NCI-H1417 (cell line): ENCODE measurements around the gene FADS6.
A peak's percentile ranks its signal among the peaks of the same experiment; 100 is the strongest.
"Not testable (repeated sequence)": the region's sequence is repeated elsewhere in the genome, so short reads cannot be mapped to it uniquely, and the experiment has no call there.

ENCODE experiments used
- DNase-seq, 3 experiments: peaks; one replicate each; lab custom pipeline; 2025; lab: John Stamatoyannopoulos, UW

The FADS6 gene

GRCh38 chr17:74888469-74888868 is 5.0 kb downstream of the FADS6 start:
- DNase-seq = no peak

- DNase-seq = no peak
Observed at GRCh38 chr17:74883241-74883745, 10.1 kb downstream of the FADS6 start.

GRCh38 chr17:74882517-74883240 is 10.8 kb downstream of the FADS6 start:
- DNase-seq = no peak

DNA sequence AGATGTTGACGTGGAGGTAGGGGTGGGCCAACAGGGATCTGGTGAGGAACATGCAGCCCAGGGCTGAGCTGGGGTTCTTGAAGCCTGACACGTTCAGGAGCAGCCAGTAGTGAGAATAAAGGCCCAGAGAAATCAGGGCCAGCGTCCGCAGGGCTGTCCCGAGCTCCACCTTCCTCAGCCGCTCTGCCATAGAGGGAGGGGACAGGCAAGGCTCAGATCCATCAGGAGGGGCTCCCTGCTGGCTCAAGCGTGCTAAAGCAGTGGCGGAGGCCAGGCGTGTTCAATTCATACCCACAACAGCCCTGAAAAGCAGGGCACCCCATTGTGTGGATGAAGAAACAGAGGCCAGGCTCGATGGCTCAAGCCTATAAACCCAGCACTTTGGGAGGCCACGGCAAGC is 12.4 kb downstream of the FADS6 start:
- no peak for DNase-seq

- DNase-seq = no peak
Observed at GRCh38 chr17:74879308-74879707, 14.1 kb downstream of the FADS6 start.

DNA sequence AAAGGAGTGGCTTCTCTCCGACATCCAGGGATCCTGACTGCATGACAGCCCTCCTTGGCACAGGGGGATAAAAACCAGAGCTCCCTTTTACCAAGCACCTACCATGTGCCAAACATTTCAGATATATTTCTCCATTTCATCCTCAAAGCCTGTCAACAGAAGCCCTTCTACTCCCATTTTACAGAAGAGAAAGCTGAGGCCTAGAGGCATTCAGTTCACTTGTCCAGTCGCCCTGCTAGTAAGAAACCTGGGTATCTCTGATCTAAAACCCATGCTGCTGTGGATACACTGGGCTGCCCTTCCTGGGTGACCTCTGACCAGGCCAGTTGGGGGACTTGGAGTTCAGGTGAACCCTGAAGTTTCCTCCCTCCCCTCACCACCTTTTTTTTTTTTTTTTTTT is 14.8 kb downstream of the FADS6 start:
- DNase-seq = no peak

DNA sequence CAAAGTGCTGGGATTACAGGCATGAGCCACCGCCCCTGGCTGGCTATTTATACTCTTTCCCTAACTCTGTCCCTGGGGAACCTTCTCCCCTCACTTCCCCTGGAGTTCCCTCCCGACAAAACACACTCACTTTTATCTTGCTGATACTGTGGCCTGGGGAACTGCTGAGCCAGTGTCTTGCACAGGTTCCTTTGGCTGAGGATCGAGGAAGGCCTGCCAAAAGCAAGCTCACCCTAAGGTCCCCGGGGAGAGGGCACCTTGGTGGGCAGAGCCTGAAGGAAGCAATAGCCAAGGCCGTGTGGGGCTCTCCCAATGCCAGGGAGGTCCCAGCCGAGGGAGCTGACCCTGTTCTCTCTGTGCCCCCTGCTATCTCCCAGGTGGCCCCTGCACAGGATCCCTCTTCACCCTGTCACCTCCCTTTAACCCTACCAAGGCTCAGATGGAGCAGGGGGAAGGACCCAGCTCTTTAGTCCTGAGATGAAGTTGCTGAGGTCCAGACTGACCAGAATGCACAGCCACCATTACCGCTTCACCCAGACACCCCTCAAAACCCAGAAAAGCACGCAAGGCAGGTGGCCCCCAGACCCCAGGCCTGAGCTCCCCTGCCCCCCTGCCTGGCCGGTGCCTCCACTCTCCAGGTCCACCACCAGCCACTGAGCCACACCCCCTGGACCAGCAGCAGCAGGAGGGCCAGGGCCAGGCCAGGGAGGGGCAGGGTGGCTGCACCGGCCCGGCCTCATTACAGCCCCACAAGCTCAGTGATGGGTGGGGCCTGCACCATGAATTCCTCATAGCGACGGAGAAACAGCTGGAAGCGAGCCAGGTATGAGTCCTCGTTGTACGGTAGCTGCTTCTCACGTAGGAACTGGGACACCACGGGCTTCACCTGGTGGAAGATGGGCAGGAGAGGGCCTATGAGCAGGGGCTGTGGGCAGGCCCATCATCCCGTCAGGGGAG is 15.6 kb downstream of the FADS6 start:
- peak in 1 of 3 experiments; percentile 14 for DNase-seq

DNA sequence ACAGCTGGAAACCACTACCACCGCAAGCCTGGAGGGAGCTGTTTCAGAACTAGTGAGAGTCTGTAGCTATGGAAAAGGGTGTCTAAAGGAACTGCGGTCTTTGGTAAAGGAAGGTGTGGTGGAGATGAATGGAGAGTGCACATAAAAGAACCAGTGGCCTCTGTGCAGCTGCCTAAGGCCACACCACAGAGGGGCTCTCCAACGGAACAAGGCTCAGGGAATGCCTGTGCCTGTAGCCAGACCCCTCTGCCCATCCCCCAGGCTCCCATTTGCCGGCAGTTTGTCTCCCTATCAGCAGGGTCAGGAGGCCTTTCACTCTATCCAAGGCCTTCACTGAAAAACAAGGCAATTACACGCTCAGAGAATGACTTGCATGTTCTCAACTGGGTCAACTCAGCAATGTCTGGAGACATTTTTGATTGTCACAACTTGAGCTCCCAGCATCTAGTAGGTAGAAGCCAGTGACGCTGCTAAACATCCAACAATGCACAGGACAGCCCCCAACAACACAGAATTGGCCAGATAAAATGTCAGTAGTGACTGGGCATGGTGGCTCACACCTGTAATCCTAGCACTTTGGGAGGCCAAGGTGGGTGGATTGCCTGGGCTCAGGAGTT is 17.3 kb downstream of the FADS6 start:
- DNase-seq = no peak

GRCh38 chr17:74875155-74875976 is 18.1 kb downstream of the FADS6 start:
- no peak for DNase-seq

GRCh38 chr17:74874615-74875037 is 18.8 kb downstream of the FADS6 start:
- DNase-seq = no peak

- DNase-seq = peak in 1 of 3 experiments; percentile 48
Observed at GRCh38 chr17:74873874-74874614, 19.4 kb downstream of the FADS6 start.

DNA sequence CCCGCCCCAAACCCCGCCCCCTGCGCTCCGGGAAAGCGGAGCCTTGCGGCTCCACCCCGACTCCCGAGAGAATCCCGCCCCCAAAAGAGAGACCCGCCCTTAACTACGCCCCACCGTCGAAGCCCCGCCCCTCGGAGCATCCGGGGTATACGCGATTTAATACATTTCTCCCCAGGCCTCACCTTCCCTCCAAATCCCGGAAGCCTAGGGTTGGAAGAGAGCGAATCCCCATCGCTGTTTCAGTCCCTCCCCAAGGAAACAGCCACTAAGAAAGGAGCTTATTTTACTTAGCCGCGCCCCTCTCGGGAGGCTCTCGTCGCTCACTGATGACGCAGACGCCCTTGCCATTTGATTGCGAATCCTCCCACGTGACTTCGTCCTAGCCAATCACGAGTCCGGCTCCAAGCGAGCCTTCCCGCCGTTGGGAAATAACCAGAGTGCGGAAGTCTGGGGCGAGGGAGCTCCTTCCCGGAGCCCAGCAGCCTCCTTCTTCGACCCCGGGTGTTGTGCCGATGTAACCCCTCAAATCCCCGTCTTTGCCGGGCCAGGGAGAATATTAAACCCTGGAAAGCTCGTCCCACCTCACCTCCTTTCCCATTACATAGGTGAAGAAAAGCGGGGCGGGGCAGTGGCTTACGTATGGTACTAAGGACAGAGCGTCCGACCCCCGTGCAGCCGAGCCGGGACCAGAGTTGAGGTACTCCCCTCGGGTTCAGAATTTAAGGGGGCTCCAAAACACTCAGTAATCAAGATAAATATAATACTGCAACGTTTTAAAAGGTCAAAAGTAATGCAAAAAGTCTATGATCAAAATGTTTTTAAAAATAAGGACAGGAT is 20.2 kb downstream of the FADS6 start:
- peak; percentile 99 to 100 (median 100) for DNase-seq

GRCh38 chr17:74872313-74873036 is 21.0 kb downstream of the FADS6 start, which contains the start of gene FDXR:
Gene FDXR, minus strand, starts transcription at chr17:74872994. Its CDS starts 50 bp downstream, at chr17:74872944.
- DNase-seq = no peak

DNA sequence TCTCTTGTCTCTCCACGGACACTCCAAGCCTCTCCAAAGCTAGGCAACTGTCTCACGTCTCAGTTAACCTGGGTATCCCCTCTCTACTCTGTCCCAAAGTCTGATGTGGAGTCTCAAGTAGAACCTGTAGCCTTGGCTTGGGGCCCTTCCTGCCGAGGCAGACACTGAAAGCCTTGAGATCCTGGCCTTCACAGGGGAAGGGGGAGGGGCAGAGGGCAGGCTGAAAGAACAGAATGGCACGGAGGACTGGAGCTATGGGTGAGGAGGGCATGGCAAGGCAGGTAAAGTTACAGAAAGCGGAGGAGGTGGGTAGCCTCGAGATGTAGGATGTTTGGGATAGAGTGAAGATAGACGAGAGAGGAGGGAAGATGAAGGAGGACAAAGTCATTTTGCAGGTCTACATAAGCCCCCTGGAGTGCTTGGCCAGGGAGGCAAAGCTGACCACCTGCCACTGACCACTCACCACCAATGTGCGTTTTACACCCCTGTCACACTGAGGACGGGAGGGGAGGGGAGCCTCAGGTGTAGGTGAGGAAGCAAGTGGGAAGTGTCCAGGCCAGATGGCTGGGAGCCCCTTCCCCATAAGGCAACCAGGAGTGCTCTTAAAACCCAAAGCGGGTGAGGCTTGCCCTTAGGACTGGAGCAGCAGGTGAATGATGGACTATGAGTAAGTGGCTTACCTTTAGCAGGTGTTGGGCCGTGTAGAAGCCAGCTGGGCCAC is 21.9 kb downstream of the FADS6 start:
- DNase-seq = no peak

DNA sequence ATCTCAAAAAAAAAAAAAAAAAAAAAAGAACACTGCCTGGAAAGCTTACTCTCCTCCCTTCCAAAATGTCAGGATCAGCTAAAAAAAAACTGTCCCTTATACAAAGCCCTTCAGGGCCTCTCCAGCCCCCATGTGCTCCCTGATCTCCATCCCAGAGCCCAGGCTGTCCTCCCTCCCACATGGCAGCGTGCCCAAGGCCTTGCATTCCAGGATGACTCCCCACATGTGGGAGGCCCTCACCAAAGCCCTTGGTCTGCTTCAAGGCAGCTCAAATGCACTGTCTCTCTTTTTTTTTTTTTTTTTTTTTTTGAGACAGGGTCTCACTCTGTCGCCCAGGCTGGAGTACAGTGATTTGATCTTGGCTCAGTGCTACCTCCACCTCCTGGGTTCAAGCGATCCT is 22.9 kb downstream of the FADS6 start:
- DNase-seq = no peak

GRCh38 chr17:74870028-74870427 is 23.4 kb downstream of the FADS6 start:
- DNase-seq = not testable (repeated sequence)

DNA sequence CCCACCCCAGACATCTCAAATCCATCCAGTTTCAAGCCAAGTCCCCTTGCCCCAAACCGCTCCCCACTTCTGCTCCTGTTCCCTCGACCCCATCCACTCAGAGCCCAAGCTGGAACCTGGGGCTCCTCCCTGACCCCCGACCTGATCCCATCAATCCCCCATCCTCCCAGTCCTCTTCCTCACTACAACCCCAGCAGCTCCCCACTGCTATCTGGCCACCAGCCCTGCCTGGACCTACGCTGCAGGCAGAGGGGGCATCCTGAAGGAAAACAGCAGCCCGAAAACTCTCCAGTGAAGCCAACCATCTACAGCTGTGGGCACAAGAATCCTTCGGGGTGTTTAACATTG is 24.6 kb downstream of the FADS6 start:
- no peak for DNase-seq

- DNase-seq = no peak
Observed at GRCh38 chr17:74868251-74868907, 25.1 kb downstream of the FADS6 start.
